Measurements from ENCODE around the gene MORN1. TPM values are rescaled to one million over a fixed set of nuclear protein-coding genes. Genes with fewer than 3 reads are reported as not detected.

Gene MORN1
- total RNA-seq, 1 donor from 2014 or later: 9.1 TPM

- intact Hi-C loops (cut with micrococcal nuclease): no loop called here
These were observed 31.2 kb upstream of the MORN1 start for GRCh38 chr1:2422523-2422922.

DNA sequence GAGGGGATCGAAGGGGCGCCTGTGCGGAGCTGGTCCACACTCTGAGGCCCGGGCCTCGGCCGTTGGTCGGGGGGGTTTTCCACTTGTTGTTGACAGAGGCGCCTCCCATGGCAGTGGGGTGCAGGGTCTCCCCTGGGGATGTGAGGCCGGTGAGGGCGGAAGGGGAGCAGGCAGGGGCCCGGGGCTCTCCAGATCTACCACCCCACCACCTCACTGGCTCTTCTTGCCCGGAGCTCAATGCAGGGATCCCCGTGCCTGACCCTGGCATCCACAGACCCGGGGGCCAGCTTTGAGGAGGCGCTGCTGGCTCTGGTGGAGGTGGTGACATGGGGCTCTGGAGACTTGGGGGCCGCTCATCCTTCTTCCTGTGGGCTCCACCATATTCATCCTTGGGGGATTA, 28.1 kb upstream of the MORN1 start:
- intact Hi-C loops (cut with micrococcal nuclease): no loop called here

- intact Hi-C loops (cut with micrococcal nuclease): no loop called here
These were observed 27.5 kb upstream of the MORN1 start for GRCh38 chr1:2418791-2419320.

- intact Hi-C loops (cut with micrococcal nuclease): no loop called here
These were observed 26.5 kb upstream of the MORN1 start for GRCh38 chr1:2417833-2418225.

DNA sequence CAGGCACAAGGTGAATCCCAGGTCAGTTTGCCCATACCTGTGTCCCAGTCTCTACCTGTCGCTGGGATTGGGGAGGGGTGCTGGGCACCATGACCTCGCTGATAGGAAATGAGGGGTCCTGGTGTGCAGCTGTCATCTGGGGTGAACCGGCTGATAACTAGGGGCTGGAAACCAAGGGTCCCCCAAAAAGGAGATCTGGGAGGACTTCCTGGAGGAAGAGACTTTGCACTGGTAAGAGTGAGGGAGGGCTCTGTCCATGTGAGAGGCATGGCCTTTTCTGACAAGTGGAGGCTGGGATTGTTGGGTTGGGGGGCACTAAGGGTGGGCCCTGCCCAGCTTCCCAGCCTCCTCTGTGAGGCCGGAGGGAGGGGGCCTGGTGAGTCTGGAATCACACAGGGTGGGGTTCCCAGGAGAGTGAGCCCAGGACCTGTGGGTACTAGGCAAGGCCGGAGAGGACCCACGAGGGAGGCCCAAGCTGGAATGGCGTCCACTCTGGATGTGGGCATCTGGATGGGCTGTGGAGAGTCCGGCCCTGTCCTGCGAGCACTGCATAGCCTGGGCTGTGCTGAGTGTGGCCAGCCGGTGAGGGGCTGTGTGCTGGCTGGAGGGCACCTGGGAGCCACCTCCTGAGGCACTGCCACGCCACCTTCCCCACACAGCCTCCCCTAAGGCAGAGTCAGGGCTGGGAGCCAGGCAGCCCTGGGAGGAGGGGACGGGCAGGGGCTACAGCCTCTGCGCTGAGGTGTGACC, 25.9 kb upstream of the MORN1 start:
- intact Hi-C loops (cut with micrococcal nuclease): no loop called here

DNA sequence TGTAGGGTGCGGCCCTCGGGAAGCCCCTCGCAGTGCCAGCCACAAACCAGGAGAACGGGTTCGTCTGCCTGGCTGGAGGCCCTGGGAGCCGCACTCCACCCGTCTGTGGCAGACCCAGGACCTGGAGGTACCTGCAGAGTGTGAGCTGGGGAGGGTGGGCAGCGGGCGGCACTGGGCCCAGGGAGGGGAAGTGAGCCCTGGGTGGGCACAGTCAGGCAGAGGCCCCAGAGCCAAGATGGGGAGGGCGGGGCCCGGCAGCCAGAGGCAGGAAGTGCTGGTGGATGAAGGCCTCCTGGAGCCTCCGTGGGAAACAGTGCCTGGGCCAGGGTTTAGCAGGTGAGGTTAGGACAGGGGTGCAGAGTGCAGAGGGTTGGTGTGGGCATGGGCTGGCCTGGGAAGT, 25.0 kb upstream of the MORN1 start:
- intact Hi-C loops (cut with micrococcal nuclease): no loop called here

GRCh38 chr1:2415801-2416208, 24.5 kb upstream of the MORN1 start:
- intact Hi-C loops (cut with micrococcal nuclease): no loop called here

GRCh38 chr1:2415337-2415736, 24.0 kb upstream of the MORN1 start:
- intact Hi-C loops (cut with micrococcal nuclease): no loop called here

GRCh38 chr1:2414297-2414958, 23.1 kb upstream of the MORN1 start:
- intact Hi-C loops (cut with micrococcal nuclease): no loop called here

GRCh38 chr1:2413495-2414296, 22.3 kb upstream of the MORN1 start:
- intact Hi-C loops (cut with micrococcal nuclease): loop anchor here (2.0 kb wide), 1 partner anchor 281 kb away; no protein-coding TSS in a partner anchor

- intact Hi-C loops (cut with micrococcal nuclease): loop anchor here (1.0 to 2.0 kb wide), 6 partner anchors 22 to 280 kb away; partner anchors contain the start of genes MORN1, PANK4, PRXL2B and RER1
These were observed 21.6 kb upstream of the MORN1 start for GRCh38 chr1:2412773-2413494.

GRCh38 chr1:2412395-2412772, 21.0 kb upstream of the MORN1 start, which contains the start of gene PEX10:
Gene PEX10, minus strand, starts transcription at chr1:2412564. Its CDS starts 62 bp downstream, at chr1:2412502.
- intact Hi-C loops (cut with micrococcal nuclease): loop anchor here (1.0 to 2.0 kb wide), 6 partner anchors 21 to 280 kb away; partner anchors contain the start of genes MORN1, PANK4, PRXL2B and RER1

GRCh38 chr1:2411801-2412394, 20.5 kb upstream of the MORN1 start:
- intact Hi-C loops (cut with micrococcal nuclease): loop anchor here (1.0 to 2.0 kb wide), 6 partner anchors 21 to 279 kb away; partner anchors contain the start of genes MORN1, PANK4, PRXL2B and RER1

DNA sequence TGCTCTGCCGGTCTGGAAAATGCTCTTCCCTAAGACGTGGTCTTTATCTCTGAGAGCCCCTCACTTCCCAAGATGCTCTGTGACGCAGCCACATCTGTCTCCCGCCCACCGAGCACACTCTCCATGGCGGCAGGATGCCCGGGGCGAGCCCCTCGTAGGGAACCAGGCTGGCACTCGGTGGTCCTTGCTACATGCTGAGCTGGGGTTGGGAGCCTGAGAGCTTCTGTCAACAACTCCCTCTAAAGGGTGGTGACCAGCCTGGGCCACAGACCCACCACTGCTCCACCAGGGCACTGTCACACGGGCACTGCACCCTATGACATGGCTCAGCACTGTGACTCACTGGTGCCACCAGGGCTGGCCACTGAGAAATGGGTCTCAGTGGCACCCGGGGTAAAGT, 18.4 kb upstream of the MORN1 start:
- intact Hi-C loops (cut with micrococcal nuclease): no loop called here

DNA sequence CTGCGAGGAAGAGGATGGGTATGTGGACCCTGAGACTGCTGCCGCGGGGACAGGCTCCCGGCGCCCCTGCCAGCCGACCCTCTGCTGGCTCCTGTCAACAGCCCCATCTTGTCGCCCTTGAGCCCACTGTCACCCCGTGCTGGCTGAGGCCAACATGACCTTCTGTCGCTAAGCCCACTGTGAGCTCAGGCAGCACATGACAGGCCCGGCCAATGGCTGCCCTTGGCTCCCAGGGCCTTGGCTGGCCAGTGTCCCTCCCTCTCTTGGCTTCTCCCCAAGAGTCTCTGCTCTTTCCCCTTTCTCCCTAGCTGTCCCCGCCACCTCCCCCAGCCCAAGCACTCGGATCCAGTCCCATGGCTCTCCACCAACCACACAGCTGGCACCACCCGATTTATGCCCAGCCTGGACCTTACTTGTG, 17.5 kb upstream of the MORN1 start:
- intact Hi-C loops (cut with micrococcal nuclease): no loop called here

DNA sequence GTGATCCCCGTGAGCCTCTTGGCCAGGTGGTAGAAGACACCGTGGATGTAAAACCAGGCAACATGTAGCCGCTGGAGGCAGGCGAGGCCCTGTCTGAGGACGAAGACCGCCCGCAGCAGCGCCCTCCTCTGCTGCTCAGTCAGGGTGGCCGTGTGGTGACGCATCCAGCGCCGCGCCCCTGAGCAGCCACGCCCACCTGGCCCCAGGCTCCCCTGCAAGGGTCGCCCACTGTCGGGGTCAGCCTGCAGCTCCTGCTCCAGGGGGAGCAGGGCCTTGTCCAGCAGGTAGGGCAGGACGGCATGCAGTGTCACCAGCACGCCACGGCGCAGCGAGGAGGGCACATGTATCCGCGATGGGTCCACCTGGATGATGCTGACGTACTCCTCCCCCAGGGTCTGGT, 17.1 kb upstream of the MORN1 start:
- intact Hi-C loops (cut with micrococcal nuclease): no loop called here

DNA sequence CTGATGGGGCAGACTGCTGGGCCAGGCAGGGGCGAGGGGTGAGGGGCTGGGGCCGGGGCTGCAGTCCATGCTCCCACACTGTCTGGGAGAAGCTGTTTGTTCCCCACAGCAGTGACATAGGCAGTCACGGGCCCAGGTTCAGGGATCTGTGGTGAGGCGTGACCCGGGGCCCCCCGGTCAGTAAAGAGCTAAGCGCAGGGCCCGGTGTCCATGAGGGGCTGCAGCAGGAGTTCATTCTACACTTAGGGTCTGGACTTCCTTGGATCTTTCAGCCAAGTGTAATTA, 16.6 kb upstream of the MORN1 start:
- intact Hi-C loops (cut with micrococcal nuclease): no loop called here

- intact Hi-C loops (cut with micrococcal nuclease): no loop called here
These were observed 16.0 kb upstream of the MORN1 start for GRCh38 chr1:2407166-2407990.

GRCh38 chr1:2406451-2407041, 15.2 kb upstream of the MORN1 start:
- intact Hi-C loops (cut with micrococcal nuclease): no loop called here

Measured in T-helper 2 cell treated with Interferon-gamma antibody and Interleukin-4, amounts not matched to agents 100 ng/mL and 5 ng/mL, for 36 hours (primary cell).